WTC11 (cell line): ENCODE data around the gene WDR62.

Source experiments
- AFF4 ChIP-seq: sonication (generic); formaldehyde crosslinking; IDR thresholded peaks from 2 replicates; pipeline ENCODE4 v1.8.1; 2023; ENCODE audit warnings: mild to moderate bottlenecking, missing genetic modification reagents, borderline replicate concordance
- CTCF ChIP-seq: fragments of 200-600 bp; IDR thresholded peaks from 2 replicates; pipeline ENCODE4 v1.8.0; 2022; ENCODE audit warnings: antibody characterized with exemption
- FOXP4 ChIP-seq: sonication (generic); formaldehyde crosslinking; IDR thresholded peaks from 2 replicates; pipeline ENCODE4 v1.8.0; 2022; ENCODE audit warnings: mild to moderate bottlenecking, missing genetic modification reagents
- JAZF1 ChIP-seq: fragments of 250-450 bp; sonication (Bioruptor Pico); IDR thresholded peaks from 2 replicates; pipeline ENCODE4 v1.9.0; 2021; ENCODE audit warnings: moderate library complexity, mild to moderate bottlenecking, inconsistent platforms
- OVOL2 ChIP-seq: fragments of 250-450 bp; sonication (Bioruptor Pico); IDR thresholded peaks from 2 replicates; pipeline ENCODE4 v1.9.0; 2021; ENCODE audit warnings: mild to moderate bottlenecking, borderline replicate concordance
- SMAD4 ChIP-seq: sonication (generic); formaldehyde crosslinking; IDR thresholded peaks from 2 replicates; pipeline ENCODE4 v1.8.0; 2022; ENCODE audit warnings: mild to moderate bottlenecking, missing genetic modification reagents
- TCF7 ChIP-seq: sonication (generic); formaldehyde crosslinking; IDR thresholded peaks from 2 replicates; pipeline ENCODE4 v1.8.0; 2022; ENCODE audit warnings: mild to moderate bottlenecking, low read depth, missing genetic modification reagents, moderate library complexity
- TP53 ChIP-seq: sonication (generic); formaldehyde crosslinking; IDR thresholded peaks from 2 replicates; pipeline ENCODE4 v1.8.1; 2023; ENCODE audit warnings: mild to moderate bottlenecking, missing genetic modification reagents
- ZNF219 ChIP-seq: sonication (generic); formaldehyde crosslinking; IDR thresholded peaks from 2 replicates; pipeline ENCODE4 v1.8.0; 2023; ENCODE audit warnings: missing genetic modification reagents, mild to moderate bottlenecking, borderline replicate concordance
- ZNF512 ChIP-seq: sonication (generic); formaldehyde crosslinking; IDR thresholded peaks from 2 replicates; pipeline ENCODE4 v1.8.1; 2022; ENCODE audit warnings: missing genetic modification reagents, borderline replicate concordance

GRCh38 chr19:36120092-36120983 is 65.6 kb downstream of the WDR62 start:
- TF ChIP-seq TP53 (CRISPR knock-in tag): no peak
- TF ChIP-seq SMAD4 (CRISPR knock-in tag): no peak
- no peak for TF ChIP-seq JAZF1 (CRISPR knock-in tag)
- no peak for TF ChIP-seq FOXP4 (CRISPR knock-in tag)
- TF ChIP-seq AFF4 (CRISPR knock-in tag): no peak
- no peak for TF ChIP-seq CTCF
- no peak for TF ChIP-seq ZNF219 (CRISPR knock-in tag)
- no peak for TF ChIP-seq OVOL2
- TF ChIP-seq TCF7: no peak
- TF ChIP-seq ZNF512 (CRISPR knock-in tag): no peak
